ENCODE results near the gene RIMBP3C. TPM values are rescaled to one million over a fixed set of nuclear protein-coding genes. Genes with fewer than 3 reads are reported as not detected.

RIMBP3C gene
- total RNA-seq: under 0.01 TPM in 2 replicates

GRCh38 chr22:21551361-21551760, at the start of gene RIMBP3C:
RIMBP3C (minus strand) TSS chr22:21551461; CDS start chr22:21550976, 485 bp downstream.

DNA sequence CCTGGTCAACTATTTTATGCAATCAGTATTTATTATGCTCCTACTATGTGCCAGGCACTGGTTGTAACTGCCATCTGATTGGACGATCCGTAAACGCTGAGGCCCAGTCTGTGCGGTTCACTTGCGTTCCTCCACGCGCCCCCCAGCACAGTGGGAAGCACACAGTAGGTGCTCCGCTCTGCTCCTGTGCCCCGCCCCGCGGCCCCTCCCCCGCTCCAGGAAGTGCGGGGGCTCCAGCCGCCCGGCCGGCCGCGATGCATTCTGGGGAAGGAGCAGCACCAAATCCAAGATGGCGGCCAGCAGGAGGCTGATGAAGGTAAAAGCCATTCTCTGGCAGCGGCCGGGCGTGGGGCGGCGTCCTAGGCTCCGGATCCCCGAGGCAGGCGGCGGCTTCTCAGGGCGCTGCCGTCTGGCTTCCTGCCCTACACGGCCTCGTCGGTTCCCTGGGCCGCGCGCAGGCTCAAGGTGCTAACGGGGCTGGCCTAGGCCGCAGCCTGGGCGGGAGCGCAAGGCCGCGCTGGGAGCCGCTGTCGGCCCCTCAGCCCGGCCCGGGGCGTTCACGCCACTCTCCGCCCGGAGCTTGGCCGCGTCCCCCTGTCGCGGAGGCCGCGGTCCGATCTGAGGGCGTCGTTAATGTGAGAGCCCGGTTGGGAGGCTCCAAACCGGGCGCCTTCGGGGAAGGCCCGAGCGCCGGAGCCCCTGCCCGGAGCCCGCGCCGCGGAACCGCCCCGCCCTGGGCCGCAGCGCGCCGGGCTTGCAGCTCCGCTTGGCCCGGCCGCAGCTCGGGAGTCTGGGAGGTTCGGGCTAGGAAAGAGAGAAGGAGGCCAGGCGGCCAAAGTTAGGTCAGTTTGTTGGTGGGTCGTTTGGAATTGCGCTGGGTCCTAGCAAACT, 16.4 kb upstream of the RIMBP3C start, which contains the start of gene UBE2L3:
Gene UBE2L3 (plus strand): TSS at position 259 of the 891 bp plus-strand sequence. CDS start 31 bp downstream, at position 290.

Other genes with a start within 250 kb of the RIMBP3C start
- gene RIMBP3B, start 167.7 kb downstream of the RIMBP3C start, total RNA-seq: under 0.01 TPM in 1 of 2 replicates, not detected in the other
- gene HIC2, start 134.1 kb downstream of the RIMBP3C start, total RNA-seq: 2.3 and 2.7 TPM in 2 replicates
- gene TMEM191C, start 84.1 kb downstream of the RIMBP3C start, total RNA-seq: 0.13 and 3.8 TPM in 2 replicates
- 66.1 and 70.3 TPM in 2 replicates for gene UBE2L3, start 16.3 kb upstream of the RIMBP3C start, total RNA-seq
- gene YDJC, start 78.6 kb upstream of the RIMBP3C start, total RNA-seq: 50.1 and 60.4 TPM in 2 replicates
- gene CCDC116, start 81.3 kb upstream of the RIMBP3C start, total RNA-seq: 0.16 TPM in 1 of 2 replicates, not detected in the other
- 24.3 and 87.4 TPM in 2 replicates for gene SDF2L1, start 90.8 kb upstream of the RIMBP3C start, total RNA-seq
- gene PPIL2, start 114.6 kb upstream of the RIMBP3C start, total RNA-seq: 28.1 and 30.6 TPM in 2 replicates
- gene YPEL1, start 184.3 kb upstream of the RIMBP3C start, total RNA-seq: 0.52 and 4.1 TPM in 2 replicates

Measured in epithelial cell of alveolus of lung (primary cell).